ENCODE measurements around the gene LRIG1. TPM values are rescaled to one million over a fixed set of nuclear protein-coding genes. Genes with fewer than 3 reads are reported as not detected.

Gene LRIG1
- total and polyA plus RNA-seq, 10 of the 15 experiments (the other 5 are each of a cell fraction or from before 2014, with no cell fraction given) = 0.84 to 16.4 (median 8.1) TPM

DNA sequence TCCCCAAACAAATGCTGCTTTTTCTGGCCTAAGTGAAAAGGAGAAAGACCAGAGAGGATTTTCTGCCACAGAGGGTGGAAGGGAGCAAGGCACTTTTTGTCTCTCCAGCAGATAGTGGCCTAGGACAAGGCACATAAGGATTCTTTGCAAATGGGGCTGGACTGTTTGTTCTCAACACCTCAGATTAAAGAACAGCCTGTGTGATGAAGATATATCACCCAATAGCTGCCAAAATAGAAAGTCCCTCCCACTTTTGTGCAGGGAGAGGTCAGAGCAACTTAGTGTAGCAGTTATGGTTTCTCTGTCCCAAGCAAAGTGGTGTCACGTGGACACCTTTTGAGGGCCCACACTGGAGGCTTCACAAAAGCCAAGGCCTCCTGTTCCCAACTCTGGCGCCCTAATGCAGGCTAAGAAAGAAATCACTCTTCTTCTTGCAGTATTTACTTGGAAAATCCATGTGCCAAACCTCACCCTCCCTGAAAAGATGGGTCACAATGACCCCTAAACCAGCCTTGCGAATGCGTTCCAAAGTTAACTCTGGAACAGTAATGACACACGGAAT lies 84.9 kb downstream of the LRIG1 start:
- ATAC-seq (no peak), FAIRE-seq (no peak), DNase-seq (ENCODE audit: low read depth, low spot score) (no peak)
- H3K27me3 ChIP-seq (replicated peaks in 1 of 2; ENCODE audit: control insufficient read depth in 2 of 2, insufficient read depth in 2 of 2, low read length in 1 of 2) = no peaks in the 10 kb centered on the region
- no TSS peak for BruUV-seq (replicated peaks)
- in situ Hi-C loops (cut with MboI) (no loop called here), intact Hi-C loops (cut with micrococcal nuclease; ENCODE audit: unreplicated experiment) (no loop called here)
- H4K20me1 ChIP-seq (ENCODE audit: control insufficient read depth, insufficient read depth) = no peaks in the 10 kb centered on the region; the same call in 1 of the 2 replicates
- H3K9me3 ChIP-seq (replicated peaks; ENCODE audit: control insufficient read depth, insufficient read depth, low read length) = 0 out of 3 replicates have a peak, but pooled peaks cover 2% of the 10 kb centered on the region
- ChIA-PET POLR2A (no interaction called here), SMC1A (ENCODE audit: uncharacterized antibody, unreplicated experiment) (no interaction called here), RAD21 (ENCODE audit: unreplicated experiment) (no interaction called here), CTCF (no interaction called here)
- H3K36me3 ChIP-seq (ENCODE audit: control insufficient read depth in 2 of 2, insufficient read depth in 2 of 2, low read length in 1 of 2) = no peaks in the 10 kb centered on the region; a peak in 2 of 4 replicates
- H3K9ac ChIP-seq (ENCODE audit: control insufficient read depth, insufficient read depth, low read length) = no peak overlapping the region
- H3K79me2 ChIP-seq (ENCODE audit: control insufficient read depth, insufficient read depth, low read length) = no peaks in the 10 kb centered on the region
- TF ChIP-seq SUPT20H (IDR thresholded peaks at IDR 0.05; ENCODE audit: borderline replicate concordance, control insufficient read depth, low read depth, low read length) = no peak
- TF ChIP-seq SIX5 (IDR thresholded peaks at IDR 0.05; ENCODE audit: low read depth, low read length, severe bottlenecking) = no peak
- TF ChIP-seq MYB (IDR thresholded peaks at IDR 0.05; ENCODE audit: borderline replicate concordance, low read depth, low read length) = no peak
- no peak for TF ChIP-seq TCF12 (IDR thresholded peaks at IDR 0.05; ENCODE audit: low read depth, low read length)
- TF ChIP-seq BMI1 (IDR thresholded peaks at IDR 0.05; ENCODE audit: borderline replicate concordance) = no peak
- TF ChIP-seq, protein P1, sequence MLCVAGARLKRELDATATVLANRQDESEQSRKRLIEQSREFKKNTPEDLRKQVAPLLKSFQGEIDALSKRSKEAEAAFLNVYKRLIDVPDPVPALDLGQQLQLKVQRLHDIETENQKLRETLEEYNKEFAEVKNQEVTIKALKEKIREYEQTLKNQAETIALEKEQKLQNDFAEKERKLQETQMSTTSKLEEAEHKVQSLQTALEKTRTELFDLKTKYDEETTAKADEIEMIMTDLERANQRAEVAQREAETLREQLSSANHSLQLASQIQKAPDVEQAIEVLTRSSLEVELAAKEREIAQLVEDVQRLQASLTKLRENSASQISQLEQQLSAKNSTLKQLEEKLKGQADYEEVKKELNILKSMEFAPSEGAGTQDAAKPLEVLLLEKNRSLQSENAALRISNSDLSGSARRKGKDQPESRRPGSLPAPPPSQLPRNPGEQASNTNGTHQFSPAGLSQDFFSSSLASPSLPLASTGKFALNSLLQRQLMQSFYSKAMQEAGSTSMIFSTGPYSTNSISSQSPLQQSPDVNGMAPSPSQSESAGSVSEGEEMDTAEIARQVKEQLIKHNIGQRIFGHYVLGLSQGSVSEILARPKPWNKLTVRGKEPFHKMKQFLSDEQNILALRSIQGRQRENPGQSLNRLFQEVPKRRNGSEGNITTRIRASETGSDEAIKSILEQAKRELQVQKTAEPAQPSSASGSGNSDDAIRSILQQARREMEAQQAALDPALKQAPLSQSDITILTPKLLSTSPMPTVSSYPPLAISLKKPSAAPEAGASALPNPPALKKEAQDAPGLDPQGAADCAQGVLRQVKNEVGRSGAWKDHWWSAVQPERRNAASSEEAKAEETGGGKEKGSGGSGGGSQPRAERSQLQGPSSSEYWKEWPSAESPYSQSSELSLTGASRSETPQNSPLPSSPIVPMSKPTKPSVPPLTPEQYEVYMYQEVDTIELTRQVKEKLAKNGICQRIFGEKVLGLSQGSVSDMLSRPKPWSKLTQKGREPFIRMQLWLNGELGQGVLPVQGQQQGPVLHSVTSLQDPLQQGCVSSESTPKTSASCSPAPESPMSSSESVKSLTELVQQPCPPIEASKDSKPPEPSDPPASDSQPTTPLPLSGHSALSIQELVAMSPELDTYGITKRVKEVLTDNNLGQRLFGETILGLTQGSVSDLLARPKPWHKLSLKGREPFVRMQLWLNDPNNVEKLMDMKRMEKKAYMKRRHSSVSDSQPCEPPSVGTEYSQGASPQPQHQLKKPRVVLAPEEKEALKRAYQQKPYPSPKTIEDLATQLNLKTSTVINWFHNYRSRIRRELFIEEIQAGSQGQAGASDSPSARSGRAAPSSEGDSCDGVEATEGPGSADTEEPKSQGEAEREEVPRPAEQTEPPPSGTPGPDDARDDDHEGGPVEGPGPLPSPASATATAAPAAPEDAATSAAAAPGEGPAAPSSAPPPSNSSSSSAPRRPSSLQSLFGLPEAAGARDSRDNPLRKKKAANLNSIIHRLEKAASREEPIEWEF (IDR thresholded peaks at IDR 0.05; ENCODE audit: insufficient replicate concordance, low read depth, low read length) = no peak
- no peak overlapping the region for H3K4me2 ChIP-seq (ENCODE audit: control insufficient read depth, insufficient read depth)
- no peaks in the 10 kb centered on the region for H3K4me1 ChIP-seq (ENCODE audit: control insufficient read depth, insufficient read depth, low read length)
- no peak overlapping the region for H2AFZ ChIP-seq (ENCODE audit: control insufficient read depth, low read depth, low read length)
- H3K4me3 ChIP-seq = no peak overlapping the region
- 50% methylated on average over 5 of the region's 5 CpGs for WGBS (ENCODE audit: insufficient coverage, insufficient replicate concordance, low lambda C conversion rate, missing lambda C conversion rate)
- H3K27ac ChIP-seq (ENCODE audit: control insufficient read depth, insufficient read depth) = no peak overlapping the region
